ENCODE measurements around the gene MBOAT7. TPM values are rescaled to one million over a fixed set of nuclear protein-coding genes. Genes with fewer than 3 reads are reported as not detected.
"Not testable (repeated sequence)": the region's sequence is repeated elsewhere in the genome, so short reads cannot be mapped to it uniquely, and the experiment has no call there.

MBOAT7 gene
- total and polyA plus RNA-seq, 2 of the 4 experiments (the other 2 are of a cell fraction), result 11.3 to 121 TPM

- H3K27ac ChIP-seq (ENCODE audit: insufficient read depth, low read length); in situ Hi-C loops (cut with MboI; ENCODE audit: low sequenced_read_pairs); dilution Hi-C loops (cut with HindIII; ENCODE audit: low sequenced_read_pairs, unreplicated experiment); H3K27me3 ChIP-seq (ENCODE audit: control insufficient read depth, insufficient read depth, low read length); H2AK5ac ChIP-seq (ENCODE audit: low read depth, low read length); H3K4me3 ChIP-seq (ENCODE audit: insufficient read depth, low read depth, low read length); H2BK20ac ChIP-seq (ENCODE audit: low read depth, low read length); H3K18ac ChIP-seq (ENCODE audit: low read depth, low read length); ATAC-seq (ENCODE audit: low read depth); intact Hi-C loops (cut with micrococcal nuclease); H2BK15ac ChIP-seq (ENCODE audit: low read depth, low read length); H2BK5ac ChIP-seq (ENCODE audit: low read depth, low read length, poor library complexity, severe bottlenecking); CTCF ChIA-PET; H2AK9ac ChIP-seq (replicated peaks; ENCODE audit: low read depth, low read length, poor library complexity); H3K56ac ChIP-seq (ENCODE audit: extremely low read depth, insufficient read depth, low read length); H3K23ac ChIP-seq (ENCODE audit: low read depth, low read length); H4K20me1 ChIP-seq (ENCODE audit: insufficient read depth, low read length); H3K9me3 ChIP-seq (ENCODE audit: control insufficient read depth, insufficient read depth, low read length); H3K4me2 ChIP-seq (ENCODE audit: low read depth, low read length); H4K8ac ChIP-seq (ENCODE audit: low read depth in 2 of 2, low read length in 2 of 2); H3K14ac ChIP-seq (replicated peaks; ENCODE audit: low read depth, low read length); H3K9ac ChIP-seq (ENCODE audit: low read depth, low read length); H3K4me1 ChIP-seq (ENCODE audit: control insufficient read depth, insufficient read depth, low read length); H4K5ac ChIP-seq (ENCODE audit: low read depth, low read length); H3K9me1 ChIP-seq (ENCODE audit: insufficient read depth, low read length); H3K4ac ChIP-seq (ENCODE audit: low read depth, low read length); H4K91ac ChIP-seq (ENCODE audit: insufficient read depth, low read depth, low read length); H2BK120ac ChIP-seq (ENCODE audit: low read depth, low read length); H2AFZ ChIP-seq (replicated peaks; ENCODE audit: low read length, poor library complexity); DNase-seq; BruUV-seq (replicated peaks): not testable (repeated sequence)
- H3K79me1 ChIP-seq (ENCODE audit: low read depth in 1 of 2, low read length in 2 of 2), result peaks cover 7 to 28% of the 10 kb centered on the region in 2 experiments; a peak in 3 of 4 replicates
- peaks cover 50% of the 10 kb centered on the region for H3K36me3 ChIP-seq (ENCODE audit: control insufficient read depth, insufficient read depth, low read length)
- POLR2A ChIA-PET (ENCODE audit: unreplicated experiment), result interaction anchor here (0.6 kb wide), 1 partner anchor 1888 kb away, joined by 5 read pairs; no protein-coding TSS in a partner anchor
- WGBS, 2 experiments (ENCODE audit: extremely low coverage in 2 of 2, insufficient read length in 1 of 2), result 91% methylated on average over 1 of the region's 3 CpGs; no CpG with 5 or more reads in 1 of the 2 experiments
These were observed 7.5 kb downstream of the MBOAT7 start for GRCh38 chr19:54181894-54182293.

All from IMR-90 (cell line).